ENCODE measurements around the gene CYSLTR2.
"Not testable (repeated sequence)": the region's sequence is repeated elsewhere in the genome, so short reads cannot be mapped to it uniquely, and the experiment has no call there.

The CYSLTR2 gene

GRCh38 chr13:48645845-48646244 lies 7.9 kb upstream of the CYSLTR2 start:
- no peak for DNase-seq

GRCh38 chr13:48646791-48647190 lies 6.9 kb upstream of the CYSLTR2 start:
- no peak for DNase-seq

GRCh38 chr13:48647625-48648024 lies 6.1 kb upstream of the CYSLTR2 start:
- DNase-seq, result no peak

GRCh38 chr13:48648446-48648845 lies 5.3 kb upstream of the CYSLTR2 start:
- DNase-seq, result no peak

GRCh38 chr13:48652851-48653471 lies 768 bp upstream of the CYSLTR2 start:
- no peak for DNase-seq

- DNase-seq, result peak; percentile 11
Measured at GRCh38 chr13:48654511-48654910, 782 bp downstream of the CYSLTR2 start.

GRCh38 chr13:48655291-48655690 lies 1.6 kb downstream of the CYSLTR2 start:
- DNase-seq, result no peak

- DNase-seq, result no peak
Measured at GRCh38 chr13:48656608-48657007, 2.9 kb downstream of the CYSLTR2 start.

- peak; percentile 17 for DNase-seq
Measured at GRCh38 chr13:48660361-48661076, 6.8 kb downstream of the CYSLTR2 start.

GRCh38 chr13:48661107-48661506 lies 7.4 kb downstream of the CYSLTR2 start:
- no peak for DNase-seq

GRCh38 chr13:48662226-48662625 lies 8.5 kb downstream of the CYSLTR2 start:
- DNase-seq, result no peak

GRCh38 chr13:48667136-48667535 lies 13.4 kb downstream of the CYSLTR2 start:
- no peak for DNase-seq

- not testable (repeated sequence) for DNase-seq
Measured at GRCh38 chr13:48671421-48671820, 17.7 kb downstream of the CYSLTR2 start.

- DNase-seq, result no peak
Measured at GRCh38 chr13:48675247-48675646, 21.5 kb downstream of the CYSLTR2 start.

- no peak for DNase-seq
Measured at GRCh38 chr13:48678316-48678715, 24.6 kb downstream of the CYSLTR2 start.

- DNase-seq, result no peak
Measured at GRCh38 chr13:48679941-48680680, 26.4 kb downstream of the CYSLTR2 start.

- DNase-seq, result no peak
Measured at GRCh38 chr13:48680756-48681392, 27.1 kb downstream of the CYSLTR2 start.

GRCh38 chr13:48681905-48682304 lies 28.2 kb downstream of the CYSLTR2 start:
- DNase-seq, result no peak

- DNase-seq, result no peak
Measured at GRCh38 chr13:48682436-48682835, 28.7 kb downstream of the CYSLTR2 start.

GRCh38 chr13:48686636-48687210 lies 33.0 kb downstream of the CYSLTR2 start:
- DNase-seq, result no peak

- no peak for DNase-seq
Measured at GRCh38 chr13:48687249-48687648, 33.5 kb downstream of the CYSLTR2 start.

GRCh38 chr13:48693998-48694397 lies 40.3 kb downstream of the CYSLTR2 start:
- DNase-seq, result no peak

GRCh38 chr13:48695776-48696175 lies 42.0 kb downstream of the CYSLTR2 start:
- DNase-seq, result no peak
